A549 (cell line): Measurements from ENCODE around the gene TM7SF3. TPM values are rescaled to one million over a fixed set of nuclear protein-coding genes. Genes with fewer than 3 reads are reported as not detected.

Experiments
- ATAC-seq, 2 experiments: fragments of 200-7000 bp in 1 of 2; fragments of >200 bp in 1 of 2; cut with Nextera tagmentation in 1 of 2; cut with Tn5 transposase in 1 of 2; 3 replicates each; pipeline versions ENCODE4 v1.8.0 to v1.9.1; 2018 to 2020; ENCODE audit warnings: mild to moderate bottlenecking in 1 of 2, moderate library complexity in 1 of 2
- CTCF ChIA-PET: fragments of 300-600 bp; sonication (Branson Sonifier 250); formaldehyde crosslinking; extraction: SDS; loops from one replicate; lab custom pipeline; 2021; ENCODE audit warnings: antibody characterized with exemption, inconsistent platforms; lab: Yijun Ruan, JAX
- POLR2A ChIA-PET: fragments of 350-600 bp; formaldehyde crosslinking; extraction: SDS; loops from one replicate; lab custom pipeline; 2021; ENCODE audit warnings: antibody characterized with exemption, inconsistent platforms; lab: Yijun Ruan, JAX
- DNase-seq, 2 experiments: peaks; one replicate each; pipeline versions ENCODE4 v3.0.0 to v3.0.0-alpha.2; 2011 to 2016; ENCODE audit warnings: low read depth in 1 of 2, low spot score in 1 of 2
- FAIRE-seq: peaks from 2 replicates; lab custom pipeline; 2011; peaks lifted over from hg19 to GRCh38; lab: Jason Lieb, UNC
- H3K27ac ChIP-seq, 2 experiments: fragments of >200 bp; sonication (Bioruptor Twin); formaldehyde crosslinking; 3 replicates each; pipeline ENCODE4 v1.5.1; 2016 to 2017
- H3K4me1 ChIP-seq: fragments of >200 bp; sonication (Bioruptor Twin); formaldehyde crosslinking; 3 replicates; pipeline ENCODE4 v1.6.1; 2016
- H3K4me2 ChIP-seq: fragments of >200 bp; sonication (Bioruptor Twin); formaldehyde crosslinking; 3 replicates; pipeline ENCODE4 v1.6.1; 2016
- H3K4me3 ChIP-seq: fragments of >200 bp; sonication (Bioruptor Twin); formaldehyde crosslinking; 3 replicates; pipeline ENCODE4 v1.5.1; 2016
- H3K9me3 ChIP-seq: fragments of >200 bp; sonication (Bioruptor Twin); formaldehyde crosslinking; 3 replicates; pipeline ENCODE4 v1.6.1; 2016
- CBX8 ChIP-seq: fragments of 200-600 bp; sonication (generic); IDR thresholded peaks from 2 replicates; pipeline ENCODE4 v1.6.1; 2016
- CHD2 ChIP-seq: fragments of 150-350 bp; IDR thresholded peaks from 2 replicates; pipeline ENCODE4 v1.6.1; 2014; ENCODE audit warnings: low read length; ENCODE audit not compliant: partially characterized antibody
- CHD4 ChIP-seq: fragments of 200-600 bp; sonication (generic); IDR thresholded peaks from 2 replicates; pipeline ENCODE4 v1.6.1; 2016; ENCODE audit warnings: antibody characterized with exemption, mild to moderate bottlenecking, borderline replicate concordance
- E2F6 ChIP-seq: IDR thresholded peaks from 2 replicates; pipeline ENCODE4 v1.6.1; 2012; ENCODE audit warnings: low read depth, borderline replicate concordance
- EP300 ChIP-seq, 2 experiments: fragments of >200 bp; sonication (Bioruptor Twin); formaldehyde crosslinking; IDR thresholded peaks; 2 replicates in 1 of 2; 3 replicates in 1 of 2; pipeline ENCODE4 v1.6.1; 2016 to 2017
- ESRRA ChIP-seq: fragments of 150-350 bp; IDR thresholded peaks from 2 replicates; pipeline ENCODE4 v1.6.1; 2014; ENCODE audit warnings: mild to moderate bottlenecking, low read length, borderline replicate concordance
- FOSB ChIP-seq: fragments of 250-450 bp; sonication (Bioruptor Pico); IDR thresholded peaks from 2 replicates; pipeline ENCODE4 v1.5.0; 2020; ENCODE audit warnings: mild to moderate bottlenecking, moderate library complexity
- FOSL2 ChIP-seq, 2 experiments: fragments of 450-650 bp in 1 of 2; fragments of >200 bp in 1 of 2; sonication (Bioruptor Twin) in 1 of 2; formaldehyde crosslinking; IDR thresholded peaks; 2 replicates each; pipeline versions ENCODE4 v1.5.0 to v1.6.1; 2016 to 2020; ENCODE audit warnings: mild to moderate bottlenecking in 1 of 2, moderate library complexity in 1 of 2
- HDAC2 ChIP-seq: fragments of 200-600 bp; sonication (generic); IDR thresholded peaks from 2 replicates; pipeline ENCODE4 v1.6.1; 2016
- HEYL ChIP-seq: fragments of 250-450 bp; sonication (Bioruptor Pico); IDR thresholded peaks from 2 replicates; pipeline ENCODE4 v1.8.0; 2021; ENCODE audit warnings: mild to moderate bottlenecking, moderate library complexity
- KDM5A ChIP-seq: fragments of 200-600 bp; sonication (generic); IDR thresholded peaks from 2 replicates; pipeline ENCODE4 v1.6.1; 2016; ENCODE audit warnings: antibody characterized with exemption, mild to moderate bottlenecking
- MAFK ChIP-seq: fragments of 450-650 bp; IDR thresholded peaks from 2 replicates; pipeline ENCODE4 v1.6.1; 2014; ENCODE audit not compliant: partially characterized antibody
- NFE2L2 ChIP-seq: fragments of 150-350 bp; conservative IDR thresholded peaks from 2 replicates; pipeline ENCODE4 v1.6.1; 2014; ENCODE audit warnings: low read length
- PHF8 ChIP-seq: fragments of 200-600 bp; sonication (generic); IDR thresholded peaks from 2 replicates; pipeline ENCODE4 v1.6.1; 2016; ENCODE audit warnings: low read depth, mild to moderate bottlenecking, antibody characterized with exemption, moderate library complexity, borderline replicate concordance
- RAD21 ChIP-seq, 2 experiments: fragments of >200 bp in 1 of 2; sonication (Bioruptor Twin) in 1 of 2; formaldehyde crosslinking in 1 of 2; IDR thresholded peaks in 1 of 2; conservative IDR thresholded peaks in 1 of 2; 2 replicates in 1 of 2; 3 replicates in 1 of 2; pipeline ENCODE4 v1.6.1; 2012 to 2018; ENCODE audit warnings: inconsistent platforms in 1 of 2
- RARB ChIP-seq: fragments of 250-450 bp; sonication (Bioruptor Pico); IDR thresholded peaks from 2 replicates; pipeline ENCODE4 v1.8.0; 2021; ENCODE audit warnings: mild to moderate bottlenecking, moderate library complexity
- RCOR1 ChIP-seq: fragments of 150-350 bp; IDR thresholded peaks from 2 replicates; pipeline ENCODE4 v1.6.1; 2014; ENCODE audit warnings: antibody characterized with exemption, low read length, low read depth
- REST ChIP-seq: fragments of 200-600 bp; sonication (generic); IDR thresholded peaks from 2 replicates; pipeline ENCODE4 v1.6.1; 2016; ENCODE audit warnings: antibody characterized with exemption, mild to moderate bottlenecking, moderate library complexity
- RNF2 ChIP-seq: fragments of 200-600 bp; sonication (generic); IDR thresholded peaks from 2 replicates; pipeline ENCODE4 v1.6.1; 2016; ENCODE audit warnings: low read depth, mild to moderate bottlenecking, antibody characterized with exemption, moderate library complexity, borderline replicate concordance
- SMC3 ChIP-seq: fragments of >200 bp; sonication (Bioruptor Twin); formaldehyde crosslinking; IDR thresholded peaks from 3 replicates; pipeline ENCODE4 v1.6.1; 2018; ENCODE audit warnings: inconsistent platforms
- SREBF2 ChIP-seq: fragments of 450-650 bp; IDR thresholded peaks from 2 replicates; pipeline ENCODE4 v1.6.1; 2014; ENCODE audit warnings: mild to moderate bottlenecking, moderate library complexity
- USF2 ChIP-seq: fragments of 450-650 bp; IDR thresholded peaks from 2 replicates; pipeline ENCODE4 v1.6.1; 2014; ENCODE audit warnings: antibody characterized with exemption
- ZFP36 ChIP-seq: fragments of 450-650 bp; IDR thresholded peaks from 2 replicates; pipeline ENCODE4 v1.6.1; 2014; ENCODE audit warnings: borderline replicate concordance; ENCODE audit not compliant: partially characterized antibody
- ZSCAN20 ChIP-seq: fragments of 250-450 bp; sonication (Bioruptor Pico); IDR thresholded peaks from 2 replicates; pipeline ENCODE4 v1.8.0; 2022; ENCODE audit warnings: mild to moderate bottlenecking, moderate library complexity
- WGBS: methylation state at CpG from one replicate; pipeline ENCODE4 v1.1.6; 2017; ENCODE audit errors: missing lambda C conversion rate; 5-methylcytosine and 5-hydroxymethylcytosine counted together
- polyA plus RNA-seq, 4 experiments: library from polyadenylated mRNA; depleted of rRNA in 3 of 4; stranded (reverse); fragments of >200 nt; fragmentation: RNase III in 1 of 4; extraction: RNeasy Plus Mini Kit Qiagen cat#74134 plus additional on column Dnase treatment in 1 of 4; gene quantifications; 2 replicates in 3 of 4; 3 replicates in 1 of 4; pipeline ENCODE4 v1.2.3, GENCODE V29; 2011 to 2017

The TM7SF3 gene
- polyA plus RNA-seq, 2 of the 4 experiments (the other 2 are of a cell fraction): 67.8 to 177 TPM

- no peak overlapping the region for H3K4me2 ChIP-seq
- H3K4me1 ChIP-seq: no peaks in the 10 kb centered on the region
- ChIA-PET CTCF (no interaction called here), POLR2A (no interaction called here)
- no peaks in the 10 kb centered on the region for H3K9me3 ChIP-seq
- ATAC-seq: no peak
- no peak overlapping the region for H3K4me3 ChIP-seq
- TF ChIP-seq CHD2: no peak
- no peak for TF ChIP-seq EP300 (IDR thresholded peaks at IDR 0.05)
- no peak for TF ChIP-seq NFE2L2
- TF ChIP-seq ZFP36: no peak
- TF ChIP-seq CHD4: no peak
- no peak for TF ChIP-seq RARB (CRISPR knock-in tag)
- TF ChIP-seq SREBF2: no peak
- no peak for TF ChIP-seq HDAC2
- TF ChIP-seq RCOR1: no peak
- TF ChIP-seq E2F6: no peak
- no peak for FAIRE-seq
- no peak overlapping the region for H3K27ac ChIP-seq
- DNase-seq: no peak
- 31% methylated on average over 3 of the region's 3 CpGs for WGBS
Measured at GRCh38 chr12:27057543-27057942, 43.4 kb upstream of the TM7SF3 start.

GRCh38 chr12:27055966-27056365 lies 41.8 kb upstream of the TM7SF3 start:
- DNase-seq (no peak), ATAC-seq (no peak), FAIRE-seq (no peak)
- no peaks in the 10 kb centered on the region for H3K4me1 ChIP-seq
- CTCF ChIA-PET: no interaction called here
- no peak overlapping the region for H3K4me2 ChIP-seq
- no peak overlapping the region for H3K4me3 ChIP-seq
- TF ChIP-seq KDM5A: no peak
- TF ChIP-seq REST: no peak
- TF ChIP-seq FOSL2 (IDR thresholded peaks at IDR 0.05): no peak
- TF ChIP-seq FOSL2 (CRISPR knock-in tag; IDR thresholded peaks at IDR 0.05): no peak
- no peak for TF ChIP-seq USF2
- TF ChIP-seq MAFK: no peak
- TF ChIP-seq HDAC2: no peak
- no peak for TF ChIP-seq ZSCAN20 (CRISPR knock-in tag)
- TF ChIP-seq CBX8: no peak
- TF ChIP-seq SMC3: no peak
- TF ChIP-seq HEYL (CRISPR knock-in tag): no peak
- TF ChIP-seq E2F6: no peak
- H3K9me3 ChIP-seq: no peaks in the 10 kb centered on the region
- WGBS: 60% methylated on average over 7 of the region's 7 CpGs
- POLR2A ChIA-PET: no interaction called here
- H3K27ac ChIP-seq: no peak overlapping the region

GRCh38 chr12:27052742-27053141 lies 38.6 kb upstream of the TM7SF3 start:
- WGBS: 84% methylated on average over 3 of the region's 3 CpGs
- FAIRE-seq: peak; percentile 54
- H3K4me2 ChIP-seq: no peak overlapping the region
- CTCF ChIA-PET: no interaction called here
- no peak for DNase-seq
- no peaks in the 10 kb centered on the region for H3K9me3 ChIP-seq
- H3K27ac ChIP-seq: no peak overlapping the region
- H3K4me3 ChIP-seq: no peak overlapping the region
- POLR2A ChIA-PET: no interaction called here
- TF ChIP-seq E2F6: no peak
- no peak for TF ChIP-seq HEYL (CRISPR knock-in tag)
- no peak for TF ChIP-seq ESRRA
- TF ChIP-seq PHF8: no peak
- no peak for TF ChIP-seq RNF2
- no peak for TF ChIP-seq RAD21 (conservative IDR thresholded peaks at IDR 0.05 in 1 of 2, IDR thresholded peaks at IDR 0.05 in 1 of 2)
- no peak for TF ChIP-seq USF2
- TF ChIP-seq SMC3: no peak
- TF ChIP-seq FOSB (CRISPR knock-in tag): no peak
- H3K4me1 ChIP-seq: peaks cover 9% of the 10 kb centered on the region
- ATAC-seq: no peak
